Measurements from ENCODE around the gene RGS11. TPM values are rescaled to one million over a fixed set of nuclear protein-coding genes. Genes with fewer than 3 reads are reported as not detected.

RGS11 gene
- total RNA-seq, 1 donor from 2014 or later, result 5.4 TPM

- Histone ChIP-seq H3K36me3 (peaks cover 0 to 31% of the 10 kb centered on the region in 2 donors), H3K4me3 (peak within 1 kb of the TSS; percentile 75 to 76), H3K27ac (peak within 1 kb of the TSS; percentile 85), H3K4me1 (peaks cover 23% of the 10 kb centered on the region), H3K27me3 (no peaks in the 10 kb centered on the region), H3K9me3 (no peaks in the 10 kb centered on the region)
- DNase-seq (ENCODE audit: extremely low spot score in 2 of 2), result no peak
- intact Hi-C loops (cut with DNase I), result no loop called here
- peak in 1 of 2 donors; percentile 92 for TF ChIP-seq POLR2A (IDR thresholded peaks at IDR 0.05)
- TF ChIP-seq POLR2AphosphoS5 (IDR thresholded peaks at IDR 0.05; ENCODE audit: insufficient read depth in 1 of 2, low read depth in 1 of 2), result peak; percentile 88 to 100
- no peak for TF ChIP-seq CTCF (IDR thresholded peaks at IDR 0.05)
Observed at GRCh38 chr16:228852-229730, 46.7 kb downstream of the RGS11 start, which contains the start of gene LUC7L. LUC7L (minus strand) TSS chr16:229449; CDS start chr16:229339, 110 bp downstream.

- TF ChIP-seq CTCF (IDR thresholded peaks at IDR 0.05) (no peak), POLR2AphosphoS5 (IDR thresholded peaks at IDR 0.05; ENCODE audit: insufficient read depth in 1 of 2, low read depth in 1 of 2) (no peak), POLR2A (IDR thresholded peaks at IDR 0.05) (no peak)
- Histone ChIP-seq H3K4me1 (peaks cover 23% of the 10 kb centered on the region), H3K27ac (peak overlapping the region; percentile 85), H3K27me3 (no peaks in the 10 kb centered on the region), H3K4me3 (peak overlapping the region; percentile 75 to 76), H3K36me3 (peaks cover 0 to 39% of the 10 kb centered on the region in 2 donors), H3K9me3 (no peaks in the 10 kb centered on the region)
- DNase-seq (ENCODE audit: extremely low spot score in 2 of 2), result no peak
- intact Hi-C loops (cut with DNase I), result no loop called here
Observed at GRCh38 chr16:228151-228851, 47.4 kb downstream of the RGS11 start.

- no peaks in the 10 kb centered on the region for H3K4me1 ChIP-seq
- H3K27ac ChIP-seq, result no peak overlapping the region
- H3K36me3 ChIP-seq, result peaks cover 0 to 70% of the 10 kb centered on the region in 2 donors
- no peaks in the 10 kb centered on the region for H3K9me3 ChIP-seq
- intact Hi-C loops (cut with DNase I), result no loop called here
- no peak for DNase-seq (ENCODE audit: extremely low spot score in 2 of 2)
- no peak overlapping the region for H3K4me3 ChIP-seq
- no peaks in the 10 kb centered on the region for H3K27me3 ChIP-seq
- TF ChIP-seq POLR2A (IDR thresholded peaks at IDR 0.05) (no peak), POLR2AphosphoS5 (IDR thresholded peaks at IDR 0.05; ENCODE audit: insufficient read depth in 1 of 2, low read depth in 1 of 2) (no peak), CTCF (IDR thresholded peaks at IDR 0.05) (no peak)
Observed at GRCh38 chr16:220021-220420, 55.7 kb downstream of the RGS11 start.

Other genes starting within 250 kb of the RGS11 start
- 12.8 TPM for gene POLR3K, start 222.3 kb downstream of the RGS11 start, total RNA-seq
- 15.0 TPM for gene SNRNP25, start 222.1 kb downstream of the RGS11 start, total RNA-seq
- gene RHBDF1, start 203.3 kb downstream of the RGS11 start, total RNA-seq, result 86.9 TPM
- 124 TPM for gene MPG, start 197.7 kb downstream of the RGS11 start, total RNA-seq
- 29.2 TPM for gene NPRL3, start 137.3 kb downstream of the RGS11 start, total RNA-seq
- not detected for gene HBZ, start 123.3 kb downstream of the RGS11 start, total RNA-seq
- gene HBM, start 110.0 kb downstream of the RGS11 start, total RNA-seq, result not detected
- 697 TPM for gene HBA2, start 103.1 kb downstream of the RGS11 start, total RNA-seq
- 523 TPM for gene HBA1, start 99.3 kb downstream of the RGS11 start, total RNA-seq
- not detected for gene HBQ1, start 95.5 kb downstream of the RGS11 start, total RNA-seq
- 79.3 TPM for gene LUC7L, start 46.5 kb downstream of the RGS11 start, total RNA-seq
- gene FAM234A, start 41.1 kb downstream of the RGS11 start, total RNA-seq, result 23.3 TPM
- not detected for gene ARHGDIG, start 4.6 kb upstream of the RGS11 start, total RNA-seq
- gene PDIA2, start 7.2 kb upstream of the RGS11 start, total RNA-seq, result not detected
- 16.9 TPM for gene AXIN1, start 76.8 kb upstream of the RGS11 start, total RNA-seq
- 96.5 TPM for gene MRPL28, start 94.6 kb upstream of the RGS11 start, total RNA-seq
- 38.3 TPM for gene PGAP6, start 106.0 kb upstream of the RGS11 start, total RNA-seq
- 88.6 TPM for gene NME4, start 121.3 kb upstream of the RGS11 start, total RNA-seq
- 17.9 TPM for gene DECR2, start 125.9 kb upstream of the RGS11 start, total RNA-seq
- gene RAB11FIP3, start 149.7 kb upstream of the RGS11 start, total RNA-seq, result 36.6 TPM

Measured in vagina (tissue), 2 donors.